GM12873 (cell line): ENCODE measurements around the gene PSMC2.

Experiments
- TF ChIP-seq, protein P1 (sequence below): IDR thresholded peaks from 2 replicates; pipeline ENCODE4 v1.5.1; 2012; ENCODE audit warnings: low read depth, mild to moderate bottlenecking, moderate library complexity, low read length, control low read depth; ENCODE audit not compliant: insufficient read depth; ENCODE audit errors: missing control alignments

PSMC2 gene

DNA sequence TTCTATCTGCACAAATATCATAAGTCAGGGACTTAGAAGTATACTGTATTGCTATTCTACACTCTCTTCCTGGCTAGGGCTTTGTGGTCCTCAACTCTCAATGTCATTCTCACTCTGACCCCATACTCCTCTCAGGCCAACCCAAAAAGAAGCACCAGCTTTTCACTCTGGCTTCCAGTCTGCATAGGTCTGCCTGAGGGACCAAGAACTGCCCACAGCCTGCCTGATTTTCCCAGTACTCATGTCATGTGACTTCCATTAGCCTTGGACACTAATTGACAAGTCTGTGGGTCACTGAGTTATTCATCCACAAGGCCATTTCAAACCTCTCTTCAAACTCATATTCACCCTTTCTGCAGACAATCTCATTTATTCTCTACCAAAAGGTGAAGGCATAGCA lies 30.4 kb upstream of the PSMC2 start:
- TF ChIP-seq, protein P1, sequence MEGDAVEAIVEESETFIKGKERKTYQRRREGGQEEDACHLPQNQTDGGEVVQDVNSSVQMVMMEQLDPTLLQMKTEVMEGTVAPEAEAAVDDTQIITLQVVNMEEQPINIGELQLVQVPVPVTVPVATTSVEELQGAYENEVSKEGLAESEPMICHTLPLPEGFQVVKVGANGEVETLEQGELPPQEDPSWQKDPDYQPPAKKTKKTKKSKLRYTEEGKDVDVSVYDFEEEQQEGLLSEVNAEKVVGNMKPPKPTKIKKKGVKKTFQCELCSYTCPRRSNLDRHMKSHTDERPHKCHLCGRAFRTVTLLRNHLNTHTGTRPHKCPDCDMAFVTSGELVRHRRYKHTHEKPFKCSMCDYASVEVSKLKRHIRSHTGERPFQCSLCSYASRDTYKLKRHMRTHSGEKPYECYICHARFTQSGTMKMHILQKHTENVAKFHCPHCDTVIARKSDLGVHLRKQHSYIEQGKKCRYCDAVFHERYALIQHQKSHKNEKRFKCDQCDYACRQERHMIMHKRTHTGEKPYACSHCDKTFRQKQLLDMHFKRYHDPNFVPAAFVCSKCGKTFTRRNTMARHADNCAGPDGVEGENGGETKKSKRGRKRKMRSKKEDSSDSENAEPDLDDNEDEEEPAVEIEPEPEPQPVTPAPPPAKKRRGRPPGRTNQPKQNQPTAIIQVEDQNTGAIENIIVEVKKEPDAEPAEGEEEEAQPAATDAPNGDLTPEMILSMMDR = no peak

DNA sequence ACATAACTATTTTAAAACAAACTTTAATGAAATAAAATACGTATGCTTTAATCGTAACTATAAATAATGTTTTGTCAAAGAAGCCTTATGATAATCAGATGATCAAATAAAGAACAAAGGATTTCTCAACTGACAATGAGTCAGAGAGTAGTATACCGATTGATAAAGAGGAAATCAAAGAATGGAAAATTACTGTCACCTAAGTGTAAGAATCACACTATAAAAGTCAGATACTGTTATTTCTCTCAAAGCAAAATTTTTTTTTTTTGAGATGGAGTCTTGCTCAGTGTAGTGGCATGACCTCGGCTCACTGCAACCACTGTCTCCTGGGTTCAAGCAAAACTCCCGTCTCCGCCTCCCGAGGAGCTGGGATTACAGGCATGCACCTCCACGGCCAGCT lies 21.7 kb upstream of the PSMC2 start:
- TF ChIP-seq, protein P1 = no peak

DNA sequence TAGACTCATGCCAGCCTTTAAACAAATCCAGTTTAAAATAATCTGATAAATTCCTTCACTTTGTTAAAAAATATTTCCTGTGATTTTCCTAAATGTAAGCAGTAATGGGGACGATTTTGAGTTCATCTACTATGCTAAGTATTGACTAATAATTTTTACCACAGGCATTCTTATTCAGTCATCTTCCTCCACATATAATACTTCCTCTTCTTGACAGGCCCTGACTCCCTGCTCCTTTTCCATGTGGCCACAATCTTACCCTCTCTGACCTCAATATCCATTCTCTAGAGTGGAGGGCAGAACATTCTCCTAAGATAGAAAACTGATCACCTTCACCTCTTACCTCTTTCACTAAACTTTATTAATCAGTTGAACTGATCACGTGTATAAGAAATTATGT lies 10.7 kb upstream of the PSMC2 start:
- TF ChIP-seq, protein P1 = no peak

DNA sequence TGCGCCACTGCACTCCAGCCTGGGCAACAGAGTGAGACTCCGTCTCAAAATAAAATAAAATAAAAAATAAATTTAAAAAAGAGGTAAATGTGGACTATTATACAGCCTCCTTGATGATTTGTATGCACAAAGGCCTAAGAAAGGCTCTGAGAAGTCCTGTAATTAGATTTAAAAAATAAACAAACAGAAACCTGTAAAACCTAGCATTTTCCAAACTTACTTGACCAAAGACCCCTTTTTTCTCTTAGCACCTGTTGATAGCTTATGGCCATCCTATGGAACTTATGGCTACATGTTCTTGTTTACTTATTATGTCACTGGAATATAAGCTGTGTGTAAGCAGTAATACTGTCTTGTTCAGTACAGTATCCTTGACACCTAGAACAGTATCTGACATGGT lies 8.6 kb upstream of the PSMC2 start:
- TF ChIP-seq, protein P1 = no peak

DNA sequence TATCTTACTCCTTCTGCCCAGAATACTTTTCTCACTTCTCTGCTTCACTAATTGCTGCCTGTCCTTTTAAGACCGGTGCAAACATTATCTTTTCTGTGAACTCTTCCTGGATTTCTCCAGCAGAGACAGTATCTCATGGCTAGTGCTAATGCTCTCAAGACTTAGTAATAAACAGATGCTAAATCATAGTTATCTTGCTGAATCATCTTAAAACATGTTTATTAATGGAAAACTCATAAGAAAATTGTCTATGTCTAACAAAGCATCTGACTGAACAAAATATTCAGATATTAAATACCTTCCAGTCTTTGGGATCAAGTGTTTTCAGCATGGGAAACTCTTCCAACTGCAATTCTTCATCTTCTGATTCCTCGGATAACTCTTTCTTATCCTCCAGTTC lies 6.0 kb upstream of the PSMC2 start:
- TF ChIP-seq, protein P1 = no peak

DNA sequence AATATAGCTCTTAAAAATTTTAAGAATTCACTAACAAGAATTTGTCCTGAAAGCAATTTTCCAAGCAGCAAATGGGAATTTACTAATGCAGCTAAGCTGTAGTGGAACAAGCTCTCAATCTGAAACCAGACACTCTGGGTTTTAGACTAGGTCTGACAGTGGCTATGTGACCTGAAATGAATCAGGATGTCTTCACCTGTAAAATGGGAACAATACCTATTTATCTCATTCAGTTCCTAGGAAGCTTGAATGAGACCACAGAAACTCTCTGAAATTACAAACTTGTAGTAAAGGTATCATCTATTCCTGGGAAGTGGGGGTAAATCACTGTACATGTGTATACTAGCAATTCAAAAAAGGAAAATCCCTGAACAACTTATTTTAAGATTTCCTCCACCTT lies 4.1 kb upstream of the PSMC2 start:
- TF ChIP-seq, protein P1 = no peak

DNA sequence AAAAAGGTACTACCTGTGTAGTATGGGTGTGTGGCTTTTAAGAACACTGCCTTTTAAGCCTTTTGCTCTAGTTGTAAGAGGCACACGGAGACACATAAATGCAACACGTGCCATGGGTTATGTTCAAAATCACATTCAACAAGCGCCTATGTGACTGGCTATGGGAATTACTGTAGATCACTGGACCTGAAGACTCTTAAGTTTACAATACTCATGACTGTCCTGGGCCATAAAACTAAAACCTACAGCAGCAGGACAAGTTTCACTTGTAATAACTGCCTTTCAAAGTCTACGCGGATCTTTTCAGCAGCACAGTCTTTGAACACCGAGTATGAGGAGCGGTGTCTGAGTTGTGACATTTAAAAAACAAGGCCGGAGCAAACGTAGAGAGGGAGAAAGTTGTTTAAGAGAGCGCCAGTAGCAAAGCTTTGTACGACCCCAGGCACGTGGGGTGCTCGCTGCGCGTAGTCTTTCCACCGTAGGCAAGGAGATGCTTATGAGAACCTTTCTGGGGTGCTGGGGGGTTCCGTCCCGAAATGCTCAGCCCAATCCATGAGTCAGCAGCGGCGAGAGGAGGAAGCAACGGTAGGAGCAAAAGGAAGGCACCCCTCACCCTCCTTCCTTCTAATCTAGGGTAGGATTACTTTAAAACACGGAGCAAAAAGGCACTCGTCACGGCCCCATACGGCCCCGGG lies 3.5 kb upstream of the PSMC2 start:
- TF ChIP-seq, protein P1 = no peak
